K562 (cell line): ENCODE measurements around the gene IGSF23. TPM values are rescaled to one million over a fixed set of nuclear protein-coding genes. Genes with fewer than 3 reads are reported as not detected.

ENCODE experiments used
- CBFA2T2 ChIP-seq: fragments of 450-650 bp; conservative IDR thresholded peaks from 2 replicates; pipeline ENCODE4 v1.6.1; 2017; ENCODE audit warnings: mild to moderate bottlenecking
- CREM ChIP-seq: IDR thresholded peaks from 2 replicates; pipeline ENCODE4 v1.6.1; 2014; ENCODE audit warnings: antibody characterized with exemption, low read depth
- E2F3 ChIP-seq: fragments of 250-450 bp; sonication (Bioruptor Pico); IDR thresholded peaks from 2 replicates; pipeline ENCODE4 v1.4.0; 2020; ENCODE audit warnings: mild to moderate bottlenecking
- ETV5 ChIP-seq: sonication (generic); formaldehyde crosslinking; IDR thresholded peaks from 2 replicates; pipeline ENCODE4 v1.4.0; 2020; ENCODE audit warnings: low read depth, mild to moderate bottlenecking, missing genetic modification reagents
- GTF2E2 ChIP-seq: fragments of 200-800 bp; sonication (Bioruptor generic); IDR thresholded peaks from 2 replicates; pipeline ENCODE4 v1.6.1; 2016; ENCODE audit warnings: missing genetic modification characterization, missing compliant biosample characterization
- MAFK ChIP-seq: IDR thresholded peaks from 2 replicates; pipeline ENCODE4 v1.6.1; 2011; ENCODE audit warnings: low read length, improper control_type of control experiment
- NFXL1 ChIP-seq: fragments of 450-650 bp; formaldehyde crosslinking; IDR thresholded peaks from 2 replicates; pipeline ENCODE4 v1.4.0; 2021; ENCODE audit warnings: mild to moderate bottlenecking
- NRF1 ChIP-seq, 2 experiments: fragments of 450-650 bp; IDR thresholded peaks in 1 of 2; conservative IDR thresholded peaks in 1 of 2; 2 replicates each; pipeline ENCODE4 v1.6.1; 2014; ENCODE audit warnings: mild to moderate bottlenecking in 2 of 2
- PURB ChIP-seq: sonication (generic); formaldehyde crosslinking; IDR thresholded peaks from 2 replicates; pipeline ENCODE4 v1.9.0; 2021; ENCODE audit warnings: low read depth, mild to moderate bottlenecking, missing genetic modification reagents
- SAP30 ChIP-seq: fragments of 200-600 bp; sonication (generic); IDR thresholded peaks from 2 replicates; pipeline ENCODE4 v1.6.1; 2012; ENCODE audit warnings: borderline replicate concordance, low read depth, mild to moderate bottlenecking, moderate library complexity, low read length, control low read depth, inconsistent platforms; ENCODE audit not compliant: insufficient read depth, poor library complexity, severe bottlenecking
- ZBED1 ChIP-seq: IDR thresholded peaks from 2 replicates; pipeline ENCODE4 v1.6.1; 2014
- ZBTB40 ChIP-seq, 2 experiments: fragments of 450-650 bp in 1 of 2; sonication (generic) in 1 of 2; formaldehyde crosslinking in 1 of 2; IDR thresholded peaks; 2 replicates each; pipeline versions ENCODE4 v1.7.1 to v1.9.0; 2016 to 2022; ENCODE audit warnings: inconsistent platforms in 1 of 2, mild to moderate bottlenecking in 1 of 2, missing genetic modification reagents in 1 of 2
- ZNF354B ChIP-seq: fragments of 250-450 bp; sonication (Bioruptor Pico); IDR thresholded peaks from 2 replicates; pipeline ENCODE4 v1.4.0; 2020
- polyA plus RNA-seq, 8 experiments: library from polyadenylated mRNA; depleted of rRNA in 4 of 8; stranded (reverse) in 5 of 8; unstranded in 3 of 8; fragments of >200 nt; fragmentation: Nextera tagmentation in 2 of 8; fragmentation: Illumina TruSeq in 1 of 8; extraction: Ambion mirVana in 2 of 8; extraction: Trizol in 1 of 8; gene quantifications; 2 replicates each; pipeline versions ENCODE4 v1.2.1 to v1.2.3, GENCODE V29; 2011 to 2014; ENCODE audit warnings: inconsistent platforms in 1 of 8, missing spikeins in 1 of 8
- total RNA-seq, 7 experiments: library from RNA; depleted of rRNA in 6 of 7; stranded (reverse); fragments of >200 nt in 6 of 7; fragmentation: Illumina TruSeq in 2 of 7; extraction: Trizol in 2 of 7; gene quantifications; 2 replicates each; pipeline versions ENCODE4 v1.2.1 to v1.2.3, GENCODE V29; 2011 to 2021; ENCODE audit warnings: low replicate concordance in 1 of 7
- TF ChIP-seq, protein P1 (sequence below): fragments of 450-650 bp; IDR thresholded peaks from 2 replicates; pipeline ENCODE4 v1.6.1; 2018; ENCODE audit warnings: mild to moderate bottlenecking, low read depth; ENCODE audit not compliant: partially characterized antibody
- TF ChIP-seq, protein P2 (sequence below): fragments of 450-650 bp; formaldehyde crosslinking; IDR thresholded peaks from 2 replicates; pipeline ENCODE4 v1.4.0; 2022; ENCODE audit warnings: missing genetic modification characterization

The IGSF23 gene
- total and polyA plus RNA-seq, 9 of the 15 experiments (the other 6 are each of a cell fraction or from before 2014, with no cell fraction given) = not detected

- TF ChIP-seq, protein P1, sequence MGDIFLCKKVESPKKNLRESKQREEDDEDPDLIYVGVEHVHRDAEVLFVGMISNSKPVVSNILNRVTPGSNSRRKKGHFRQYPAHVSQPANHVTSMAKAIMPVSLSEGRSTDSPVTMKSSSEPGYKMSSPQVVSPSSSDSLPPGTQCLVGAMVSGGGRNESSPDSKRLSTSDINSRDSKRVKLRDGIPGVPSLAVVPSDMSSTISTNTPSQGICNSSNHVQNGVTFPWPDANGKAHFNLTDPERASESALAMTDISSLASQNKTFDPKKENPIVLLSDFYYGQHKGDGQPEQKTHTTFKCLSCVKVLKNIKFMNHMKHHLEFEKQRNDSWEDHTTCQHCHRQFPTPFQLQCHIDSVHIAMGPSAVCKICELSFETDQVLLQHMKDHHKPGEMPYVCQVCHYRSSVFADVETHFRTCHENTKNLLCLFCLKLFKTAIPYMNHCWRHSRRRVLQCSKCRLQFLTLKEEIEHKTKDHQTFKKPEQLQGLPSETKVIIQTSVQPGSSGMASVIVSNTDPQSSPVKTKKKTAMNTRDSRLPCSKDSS = no peak
- TF ChIP-seq PURB (no peak), CBFA2T2 (no peak), ZBED1 (no peak), E2F3 (no peak), CREM (peak; percentile 56), GTF2E2 (tag) (peak; percentile 49), NFXL1 (CRISPR knock-in tag) (peak; percentile 86; the same call in 1 of the 2 replicates), ZNF354B (CRISPR knock-in tag) (0 out of 2 replicates have a peak, but pooled peaks have one; percentile 19), NRF1 (conservative IDR thresholded peaks at IDR 0.05 in 1 of 2, IDR thresholded peaks at IDR 0.05 in 1 of 2) (peak; percentile 67 to 71), ETV5 (CRISPR knock-in tag) (peak; percentile 62; the same call in 1 of the 2 replicates), ZBTB40 (IDR thresholded peaks at IDR 0.05) (0 out of 2 replicates have a peak, but pooled peaks have one; percentile 5), ZBTB40 (CRISPR knock-in tag; IDR thresholded peaks at IDR 0.05) (no peak), SAP30 (no peak), MAFK (peak; percentile 10; the same call in 1 of the 2 replicates)
- TF ChIP-seq, protein P2, sequence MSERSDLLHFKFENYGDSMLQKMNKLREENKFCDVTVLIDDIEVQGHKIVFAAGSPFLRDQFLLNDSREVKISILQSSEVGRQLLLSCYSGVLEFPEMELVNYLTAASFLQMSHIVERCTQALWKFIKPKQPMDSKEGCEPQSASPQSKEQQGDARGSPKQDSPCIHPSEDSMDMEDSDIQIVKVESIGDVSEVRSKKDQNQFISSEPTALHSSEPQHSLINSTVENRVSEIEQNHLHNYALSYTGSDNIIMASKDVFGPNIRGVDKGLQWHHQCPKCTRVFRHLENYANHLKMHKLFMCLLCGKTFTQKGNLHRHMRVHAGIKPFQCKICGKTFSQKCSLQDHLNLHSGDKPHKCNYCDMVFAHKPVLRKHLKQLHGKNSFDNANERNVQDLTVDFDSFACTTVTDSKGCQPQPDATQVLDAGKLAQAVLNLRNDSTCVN (CRISPR knock-in tag) = peak; percentile 50; the same call in 1 of the 2 replicates
These were observed 25.2 kb upstream of the IGSF23 start (continued) for GRCh38 chr19:44587963-44588770.
